HG03175 (cell line): Measurements from ENCODE around the gene TGFBR2.

Experiments used
- ATAC-seq: cut with Tn5 transposase; IDR thresholded peaks from one replicate; pipeline ENCODE4 v1.9.1; 2021; ENCODE audit warnings: mild to moderate bottlenecking, moderate library complexity; ENCODE audit not compliant: unreplicated experiment

TGFBR2 gene

DNA sequence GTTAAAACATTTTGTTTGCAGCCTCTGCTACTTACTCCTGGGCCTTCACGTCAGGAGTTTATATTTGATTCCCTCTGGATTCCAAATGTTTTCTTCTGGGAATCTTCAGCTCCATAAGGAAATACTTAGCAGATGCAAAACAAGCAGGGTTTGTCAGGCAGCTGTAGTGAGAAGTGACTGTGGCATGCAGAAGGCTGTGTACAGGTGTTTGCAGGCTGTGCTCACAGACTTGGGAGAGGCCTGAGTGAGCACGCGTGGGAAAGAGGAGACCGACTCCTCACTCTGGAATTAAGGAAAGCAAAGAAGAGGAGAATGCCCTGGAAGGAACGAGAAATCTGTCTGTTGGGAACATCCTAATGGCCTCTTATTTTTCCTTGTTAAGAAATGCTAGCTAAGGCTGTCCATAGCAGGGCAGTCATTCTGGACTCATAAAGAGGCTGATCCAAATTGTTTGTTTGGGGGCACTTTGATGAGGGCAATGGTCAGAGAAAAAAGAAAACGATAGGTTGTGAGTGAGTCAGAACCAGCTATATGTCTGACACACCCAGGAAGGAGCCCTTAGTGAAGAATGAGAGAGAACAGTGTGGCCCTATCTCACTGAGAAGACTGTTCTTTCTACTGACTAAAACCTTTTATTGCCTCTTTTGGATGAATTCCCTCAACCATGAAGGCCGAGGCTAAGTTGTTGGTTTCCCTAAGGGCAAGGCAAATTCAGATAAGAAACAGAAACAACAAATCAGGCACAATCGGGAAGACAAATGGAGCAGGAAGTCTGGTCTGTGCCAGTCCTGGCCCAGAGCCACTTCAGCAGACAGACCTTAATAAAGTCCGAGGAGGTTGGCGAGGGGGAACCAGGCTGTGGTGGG lies 82.6 kb downstream of the TGFBR2 start:
- ATAC-seq, result no peak

DNA sequence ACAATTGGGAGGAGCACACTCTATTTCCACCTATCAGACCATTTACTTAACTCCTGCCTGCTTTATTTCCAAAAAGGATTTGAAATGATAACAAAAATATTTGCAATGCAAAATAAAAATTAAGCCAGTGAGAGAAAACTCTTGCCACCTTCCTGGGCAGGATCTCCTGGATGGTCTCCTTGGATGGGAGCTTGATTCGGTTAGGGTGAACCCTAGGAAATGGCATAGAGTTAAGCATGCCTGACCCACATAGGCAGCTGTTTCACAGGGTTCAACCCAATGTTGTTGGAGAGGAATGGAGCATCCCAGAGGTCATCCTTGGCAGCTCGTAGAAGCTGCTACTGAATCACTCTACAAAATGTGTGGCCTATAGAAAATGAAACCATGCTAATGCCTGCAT lies 83.8 kb downstream of the TGFBR2 start:
- no peak for ATAC-seq

GRCh38 chr3:30691249-30691880 lies 85.0 kb downstream of the TGFBR2 start:
- ATAC-seq, result no peak

DNA sequence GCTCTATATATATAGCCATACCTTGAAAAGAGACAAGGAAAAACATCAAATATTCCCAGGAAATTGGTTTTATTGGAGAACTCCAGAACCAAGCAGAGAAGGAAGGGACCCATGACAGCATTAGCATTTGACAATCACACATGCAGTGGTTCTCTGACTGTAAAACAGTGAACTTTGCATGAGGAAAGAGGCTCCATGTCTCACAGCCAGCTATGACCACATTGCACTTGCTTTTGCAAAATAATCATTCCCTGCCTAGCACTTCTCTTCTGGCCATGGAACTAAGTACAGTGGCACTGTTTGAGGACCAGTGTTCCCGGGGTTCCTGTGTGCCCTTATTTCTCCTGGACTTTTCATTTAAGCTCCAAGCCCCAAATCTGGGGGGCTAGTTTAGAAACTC lies 85.5 kb downstream of the TGFBR2 start:
- no peak for ATAC-seq

- no peak for ATAC-seq
Measured at GRCh38 chr3:30692498-30693130, 86.2 kb downstream of the TGFBR2 start.

DNA sequence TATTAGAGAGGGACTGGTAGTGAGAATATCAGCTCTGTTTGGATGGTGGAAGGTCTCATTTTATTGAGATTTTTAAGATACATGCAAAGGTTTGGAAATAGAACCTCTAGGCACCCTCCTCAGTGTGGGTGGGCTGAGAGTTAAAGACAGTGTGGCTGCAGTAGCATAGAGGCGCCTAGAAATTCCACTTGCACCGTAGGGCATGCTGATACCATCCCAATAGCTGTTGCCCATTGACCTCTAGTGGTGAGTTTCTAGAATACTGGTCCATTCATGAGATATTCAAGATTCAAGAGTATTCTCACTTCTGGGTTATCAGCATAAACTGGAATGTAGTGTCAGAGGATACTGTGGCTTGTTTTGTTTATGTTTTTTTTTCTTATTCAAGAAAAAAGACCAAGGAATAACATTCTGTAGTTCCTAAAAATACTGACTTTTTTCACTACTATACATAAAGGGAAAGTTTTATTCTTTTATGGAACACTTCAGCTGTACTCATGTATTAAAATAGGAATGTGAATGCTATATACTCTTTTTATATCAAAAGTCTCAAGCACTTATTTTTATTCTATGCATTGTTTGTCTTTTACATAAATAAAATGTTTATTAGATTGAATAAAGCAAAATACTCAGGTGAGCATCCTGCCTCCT lies 87.2 kb downstream of the TGFBR2 start:
- peak; percentile 94 for ATAC-seq

DNA sequence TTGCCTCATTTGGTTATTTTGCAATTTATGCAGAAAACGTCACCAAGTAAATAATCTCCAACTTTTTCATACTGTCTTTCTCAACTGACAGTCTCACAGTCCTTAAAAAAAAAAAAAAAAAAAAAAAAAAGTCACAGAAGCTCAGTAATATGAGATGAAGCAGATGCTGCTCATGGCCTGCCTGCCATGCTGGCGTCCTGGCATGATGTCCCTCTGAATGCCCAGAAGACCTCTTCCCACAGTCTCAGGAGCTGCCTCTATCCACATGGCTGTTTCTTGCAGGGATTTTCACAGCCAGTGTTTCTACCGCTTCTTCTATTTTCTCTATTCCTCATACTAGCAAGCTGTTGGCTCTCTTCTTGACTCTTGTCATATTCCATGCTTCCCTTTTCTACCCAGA lies 87.7 kb downstream of the TGFBR2 start:
- ATAC-seq, result no peak

DNA sequence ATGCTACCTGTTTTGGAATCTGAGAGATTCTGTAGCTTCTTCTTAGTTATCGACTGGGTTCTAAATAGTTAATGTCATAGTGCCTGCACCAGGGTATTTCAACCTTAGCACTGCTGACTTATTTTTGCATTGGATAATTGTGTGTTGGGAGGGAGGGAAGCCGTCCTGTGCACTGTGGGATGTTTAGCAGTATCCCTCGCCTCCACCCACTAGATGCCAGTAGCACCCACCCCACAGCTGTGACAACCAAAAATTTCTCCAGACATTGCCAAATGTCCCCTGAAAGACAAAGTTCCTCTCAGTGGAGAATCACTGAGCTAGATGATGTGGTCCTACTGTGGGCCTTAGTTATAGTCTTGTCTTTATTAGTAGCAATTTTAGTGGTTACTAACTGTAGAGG lies 88.3 kb downstream of the TGFBR2 start:
- no peak for ATAC-seq

GRCh38 chr3:30695302-30696061 lies 89.1 kb downstream of the TGFBR2 start:
- ATAC-seq, result no peak

DNA sequence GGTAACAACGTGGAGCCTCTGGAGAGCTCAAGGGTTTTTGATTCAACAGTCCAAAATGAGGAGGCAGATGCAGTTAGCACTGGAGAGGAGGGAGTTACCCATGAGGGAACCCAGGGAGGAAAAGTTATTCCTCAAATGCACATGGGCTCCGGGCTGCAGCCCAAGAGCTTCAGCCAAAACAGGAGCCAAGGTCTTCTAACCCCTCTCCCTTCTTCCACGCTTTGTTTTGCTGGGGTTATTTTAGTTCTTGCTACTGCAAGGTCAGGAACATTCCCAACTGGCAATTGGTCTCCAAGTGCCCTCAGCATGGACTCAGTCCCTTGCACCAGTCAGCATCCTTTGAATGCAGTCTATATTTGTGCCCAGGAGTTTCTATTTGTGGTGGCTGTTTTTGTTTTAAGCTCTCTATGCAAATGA lies 90.0 kb downstream of the TGFBR2 start:
- ATAC-seq, result no peak

- no peak for ATAC-seq
Measured at GRCh38 chr3:30696896-30697295, 90.5 kb downstream of the TGFBR2 start.

DNA sequence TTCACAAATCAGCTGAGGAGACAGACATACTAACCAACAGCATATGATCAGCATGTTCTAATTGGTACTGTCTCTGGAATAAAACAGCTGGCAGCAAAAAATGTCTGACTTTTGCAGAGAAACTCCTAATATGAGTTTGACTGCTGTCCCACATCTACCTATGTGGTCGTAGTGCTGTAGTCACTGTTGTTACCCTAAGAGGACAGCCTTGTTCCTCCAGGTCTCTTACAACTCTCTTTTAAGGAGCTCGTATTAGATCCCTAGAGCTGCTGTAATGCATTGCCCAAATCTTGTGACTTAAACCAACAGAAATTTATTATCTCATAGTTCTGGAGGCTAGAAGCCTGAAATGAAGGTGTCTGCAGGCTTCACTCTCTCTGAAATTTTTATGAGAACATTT lies 92.1 kb downstream of the TGFBR2 start:
- ATAC-seq, result no peak

- ATAC-seq, result no peak
Measured at GRCh38 chr3:30699927-30700326, 93.5 kb downstream of the TGFBR2 start.

GRCh38 chr3:30700702-30701321 lies 94.4 kb downstream of the TGFBR2 start:
- ATAC-seq, result no peak

DNA sequence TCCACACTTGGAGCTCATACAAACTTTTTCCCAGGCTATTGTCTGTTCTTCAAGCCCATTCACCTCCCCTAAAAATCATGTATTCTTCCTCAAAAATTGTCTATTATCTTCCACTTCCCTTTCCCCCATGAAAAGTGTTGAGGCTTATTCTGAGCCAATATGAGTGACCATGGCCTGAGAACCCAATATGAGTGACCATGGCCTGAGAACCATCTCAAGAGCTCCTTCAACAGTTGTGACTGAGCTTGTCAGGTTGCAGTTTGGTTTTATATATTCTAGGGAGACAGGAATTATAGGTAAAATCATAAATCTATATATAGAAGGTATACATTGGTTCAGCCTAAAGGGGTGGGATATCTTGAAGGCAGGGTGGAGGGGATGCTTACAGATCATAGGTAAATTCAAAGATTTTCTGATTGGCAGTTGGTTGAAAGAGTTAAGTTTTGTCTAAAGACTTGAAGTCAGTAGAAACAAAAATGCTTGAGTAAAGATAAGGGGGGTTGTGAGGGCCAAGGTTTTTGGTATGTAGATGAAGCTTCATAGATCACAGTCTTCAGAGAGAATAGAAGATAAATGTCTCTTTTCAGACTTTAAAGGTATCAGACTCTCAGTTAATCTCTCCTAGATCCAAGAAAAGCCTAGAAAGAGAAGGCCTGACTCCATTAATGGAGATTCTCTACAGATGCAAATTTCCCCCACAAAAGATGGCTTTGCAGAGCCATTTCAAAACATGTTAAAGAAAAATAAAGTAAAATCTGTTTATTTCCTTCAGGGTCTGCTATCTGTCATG lies 95.8 kb downstream of the TGFBR2 start:
- ATAC-seq, result no peak

DNA sequence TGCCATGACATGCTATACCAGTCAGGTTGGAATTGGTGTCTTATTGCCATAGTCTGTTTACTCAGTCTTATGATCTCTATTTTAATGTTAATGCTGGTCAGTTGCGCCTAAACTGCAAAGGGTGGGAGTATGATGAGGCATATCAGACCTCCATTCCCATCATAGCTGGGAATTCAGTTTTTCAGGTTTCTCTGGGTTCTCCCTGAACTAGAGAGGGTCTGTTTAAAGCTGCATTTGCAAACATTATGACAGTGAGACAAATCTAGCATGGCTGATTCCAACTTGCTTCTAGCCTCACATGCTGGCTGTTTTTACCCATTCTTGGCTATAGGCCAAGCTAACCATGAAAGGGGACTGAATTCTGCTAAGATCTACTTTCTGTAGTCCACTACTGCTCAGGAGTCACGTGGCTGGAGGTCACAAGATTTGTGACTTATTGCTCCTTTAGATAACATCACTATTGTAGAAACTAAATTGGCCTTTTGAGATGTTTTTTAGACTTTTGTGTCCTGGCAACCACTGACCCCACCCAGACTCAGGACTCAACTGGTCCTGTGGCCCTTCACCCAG lies 96.5 kb downstream of the TGFBR2 start:
- ATAC-seq, result no peak

DNA sequence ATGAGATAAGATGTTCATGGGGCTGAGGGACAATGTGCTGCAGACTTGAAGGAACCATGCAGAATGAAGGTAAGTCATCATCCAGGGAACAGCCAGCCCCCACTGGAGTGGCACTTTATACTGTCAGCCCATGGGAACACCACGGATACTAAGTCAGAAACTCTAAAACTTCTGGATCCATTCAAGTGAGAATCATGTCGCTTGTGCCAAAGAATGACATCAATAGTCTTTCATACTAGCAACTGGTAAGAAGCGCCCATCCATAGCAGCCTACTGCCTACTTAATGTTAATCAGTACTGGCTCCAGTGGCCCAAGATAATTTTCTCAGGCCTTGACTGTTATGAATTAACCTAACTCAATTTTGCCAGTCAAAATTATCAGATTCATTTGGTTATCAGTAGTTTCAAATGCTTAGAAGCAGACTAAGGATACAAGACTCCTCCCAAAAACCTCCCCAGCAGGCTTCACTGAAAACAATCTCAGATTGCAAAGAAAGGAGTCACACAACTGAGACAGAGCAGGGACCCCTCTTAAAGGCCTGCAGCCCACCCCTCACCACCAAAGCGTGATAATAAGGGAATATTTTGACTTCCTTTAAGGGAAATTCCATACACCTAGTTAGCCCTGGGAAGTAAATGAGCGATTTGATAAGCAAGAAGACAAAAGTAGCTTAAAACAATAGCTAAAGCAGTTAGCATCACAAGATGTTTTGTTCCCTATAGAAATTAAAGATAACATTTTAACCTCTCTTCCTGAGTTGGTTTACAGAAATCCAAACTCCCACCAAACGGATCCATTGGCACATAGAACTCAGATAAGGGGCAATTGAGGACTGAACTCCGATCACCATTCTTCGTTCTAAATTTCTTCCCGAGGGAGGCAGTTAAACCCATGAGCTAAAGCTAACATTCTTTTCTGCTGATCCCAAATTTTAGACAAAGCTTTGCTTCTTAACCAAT lies 98.8 kb downstream of the TGFBR2 start:
- no peak for ATAC-seq

DNA sequence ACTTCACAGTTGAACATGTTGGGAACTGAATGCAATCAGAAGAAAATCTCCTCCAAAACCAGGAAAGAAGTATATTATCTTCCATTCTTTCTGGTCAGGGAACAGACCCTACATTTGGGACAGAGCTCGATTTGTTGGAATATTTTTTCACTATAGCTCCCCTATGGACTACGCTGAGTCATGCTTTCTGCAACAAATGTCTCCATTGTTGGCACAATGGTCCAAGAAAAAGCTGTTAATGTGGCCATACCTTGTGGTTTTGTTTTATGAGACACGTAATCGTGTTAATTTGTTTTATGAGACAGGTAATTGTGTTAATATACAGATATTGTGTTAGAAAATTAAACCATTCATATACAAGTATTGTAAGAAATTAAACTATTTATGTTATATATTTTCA lies 101.4 kb downstream of the TGFBR2 start:
- no peak for ATAC-seq
